Spinal cord (tissue), 10 donors: ENCODE results near the gene TCL1B. TPM values are rescaled to one million over a fixed set of nuclear protein-coding genes. Genes with fewer than 3 reads are reported as not detected.

ENCODE experiments used
- DNase-seq, 6 donors: peaks; one replicate each; pipeline versions ENCODE4 v3.0.0 to v3.0.0-alpha.2; 2013 to 2015; ENCODE audit warnings: low spot score in 6 of 6, low read depth in 4 of 6
- H3K27ac ChIP-seq: one replicate; pipeline ENCODE4 v1.5.1; 2013; ENCODE audit warnings: low read depth, low read length, control low read depth
- H3K27me3 ChIP-seq: one replicate; pipeline ENCODE4 v1.6.1; 2013; ENCODE audit warnings: low read length; ENCODE audit not compliant: control insufficient read depth, insufficient read depth
- H3K36me3 ChIP-seq: one replicate; pipeline ENCODE4 v1.6.1; 2013; ENCODE audit warnings: low read length; ENCODE audit not compliant: control insufficient read depth, insufficient read depth
- H3K4me1 ChIP-seq: one replicate; pipeline ENCODE4 v1.6.1; 2013; ENCODE audit warnings: low read length; ENCODE audit not compliant: control insufficient read depth, insufficient read depth
- H3K4me3 ChIP-seq: one replicate; pipeline ENCODE4 v1.5.1; 2013; ENCODE audit warnings: low read depth, low read length, control low read depth
- H3K9me3 ChIP-seq: one replicate; pipeline ENCODE4 v1.6.1; 2013; ENCODE audit warnings: low read length; ENCODE audit not compliant: control insufficient read depth, insufficient read depth
- WGBS: methylation state at CpG from one replicate; pipeline ENCODE4 v1.1.5; 2013; ENCODE audit warnings: missing lambda C conversion rate; ENCODE audit not compliant: insufficient coverage; 5-methylcytosine and 5-hydroxymethylcytosine counted together
- polyA plus RNA-seq, 2 donors: library from polyadenylated mRNA; unstranded; fragments of 120-200 nt; gene quantifications; one replicate each; pipeline ENCODE4 v1.2.1, GENCODE V29; 2013; ENCODE audit not compliant: insufficient read length in 2 of 2
- total RNA-seq, 2 donors: library from RNA; depleted of rRNA in 1 of 2; stranded (reverse); fragments of 120-200 nt in 1 of 2; fragments of >200 nt in 1 of 2; gene quantifications; one replicate each; pipeline versions ENCODE4 v1.2.3 to v1.2.4, GENCODE V29; 2013 to 2014
- donor health status: healthy.

Gene TCL1B
- total and polyA plus RNA-seq, 4 donors = not detected

- Histone ChIP-seq H3K4me3 (no peak overlapping the region), H3K4me1 (peaks cover 11% of the 10 kb centered on the region), H3K36me3 (no peaks in the 10 kb centered on the region), H3K27ac (no peak overlapping the region), H3K27me3 (no peaks in the 10 kb centered on the region), H3K9me3 (no peaks in the 10 kb centered on the region)
- DNase-seq = no peak
- 59% methylated on average over 5 of the region's 5 CpGs for WGBS
These were observed 29.6 kb upstream of the TCL1B start for GRCh38 chr14:95656634-95657033.

- DNase-seq = no peak
- H3K27me3 ChIP-seq = no peaks in the 10 kb centered on the region
- H3K4me3 ChIP-seq = no peak overlapping the region
- peaks cover 11% of the 10 kb centered on the region for H3K4me1 ChIP-seq
- no peaks in the 10 kb centered on the region for H3K36me3 ChIP-seq
- WGBS = 46% methylated on average over 4 of the region's 4 CpGs
- H3K27ac ChIP-seq = no peak overlapping the region
- H3K9me3 ChIP-seq = no peaks in the 10 kb centered on the region
These were observed 28.8 kb upstream of the TCL1B start for GRCh38 chr14:95657454-95657853.

GRCh38 chr14:95659293-95659989 is 26.8 kb upstream of the TCL1B start:
- Histone ChIP-seq H3K4me1 (peaks cover 17% of the 10 kb centered on the region), H3K36me3 (no peaks in the 10 kb centered on the region), H3K9me3 (no peaks in the 10 kb centered on the region), H3K27ac (no peak overlapping the region), H3K4me3 (no peak overlapping the region), H3K27me3 (no peaks in the 10 kb centered on the region)
- peak in 2 of 6 donors; percentile 26 to 76 for DNase-seq
- 68% methylated on average over 3 of the region's 7 CpGs for WGBS

- Histone ChIP-seq H3K27ac (no peak overlapping the region), H3K4me3 (no peak overlapping the region), H3K9me3 (no peaks in the 10 kb centered on the region), H3K36me3 (no peaks in the 10 kb centered on the region), H3K27me3 (no peaks in the 10 kb centered on the region), H3K4me1 (peaks cover 20% of the 10 kb centered on the region)
- no peak for DNase-seq
- 83% methylated on average over 5 of the region's 5 CpGs for WGBS
These were observed 26.2 kb upstream of the TCL1B start for GRCh38 chr14:95659990-95660385.

GRCh38 chr14:95660651-95661515 is 25.3 kb upstream of the TCL1B start:
- H3K27ac ChIP-seq = no peak overlapping the region
- WGBS = 37% methylated on average over 8 of the region's 13 CpGs
- peaks cover 23% of the 10 kb centered on the region for H3K4me1 ChIP-seq
- H3K36me3 ChIP-seq = no peaks in the 10 kb centered on the region
- DNase-seq = no peak
- no peaks in the 10 kb centered on the region for H3K27me3 ChIP-seq
- H3K9me3 ChIP-seq = no peaks in the 10 kb centered on the region
- H3K4me3 ChIP-seq = no peak overlapping the region

GRCh38 chr14:95662376-95663186 is 23.6 kb upstream of the TCL1B start:
- Histone ChIP-seq H3K9me3 (no peaks in the 10 kb centered on the region), H3K4me3 (no peak overlapping the region), H3K27ac (no peak overlapping the region), H3K27me3 (no peaks in the 10 kb centered on the region), H3K4me1 (peaks cover 27% of the 10 kb centered on the region), H3K36me3 (no peaks in the 10 kb centered on the region)
- no peak for DNase-seq
- WGBS = 65% methylated on average over 3 of the region's 4 CpGs

- WGBS = 94% methylated on average over 3 of the region's 5 CpGs
- no peak for DNase-seq
- H3K36me3 ChIP-seq = no peaks in the 10 kb centered on the region
- no peaks in the 10 kb centered on the region for H3K9me3 ChIP-seq
- H3K4me1 ChIP-seq = peaks cover 27% of the 10 kb centered on the region
- no peak overlapping the region for H3K4me3 ChIP-seq
- no peaks in the 10 kb centered on the region for H3K27me3 ChIP-seq
- no peak overlapping the region for H3K27ac ChIP-seq
These were observed 22.9 kb upstream of the TCL1B start for GRCh38 chr14:95663226-95663797.

- peak in 2 of 6 donors; percentile 47 to 61 for DNase-seq
- H3K4me1 ChIP-seq = peaks cover 27% of the 10 kb centered on the region
- no peak overlapping the region for H3K27ac ChIP-seq
- H3K36me3 ChIP-seq = no peaks in the 10 kb centered on the region
- 88% methylated on average over 3 of the region's 3 CpGs for WGBS
- no peak overlapping the region for H3K4me3 ChIP-seq
- H3K27me3 ChIP-seq = no peaks in the 10 kb centered on the region
- H3K9me3 ChIP-seq = no peaks in the 10 kb centered on the region
These were observed 22.2 kb upstream of the TCL1B start for GRCh38 chr14:95664066-95664465.

GRCh38 chr14:95664546-95664945 is 21.7 kb upstream of the TCL1B start:
- no peak overlapping the region for H3K27ac ChIP-seq
- H3K4me3 ChIP-seq = no peak overlapping the region
- no peaks in the 10 kb centered on the region for H3K9me3 ChIP-seq
- peak in 1 of 6 donors; percentile 44 for DNase-seq
- WGBS = 56% methylated on average over 8 of the region's 8 CpGs
- no peaks in the 10 kb centered on the region for H3K36me3 ChIP-seq
- H3K27me3 ChIP-seq = no peaks in the 10 kb centered on the region
- H3K4me1 ChIP-seq = peaks cover 27% of the 10 kb centered on the region
